NCI-H526 (cell line): Measurements from ENCODE around the gene CYSLTR1.
"Not testable (repeated sequence)": the region's sequence is repeated elsewhere in the genome, so short reads cannot be mapped to it uniquely, and the experiment has no call there.

ENCODE experiments used
- DNase-seq, 2 experiments: peaks; one replicate each; lab custom pipeline; 2025; lab: John Stamatoyannopoulos, UW

The CYSLTR1 gene, protein sequence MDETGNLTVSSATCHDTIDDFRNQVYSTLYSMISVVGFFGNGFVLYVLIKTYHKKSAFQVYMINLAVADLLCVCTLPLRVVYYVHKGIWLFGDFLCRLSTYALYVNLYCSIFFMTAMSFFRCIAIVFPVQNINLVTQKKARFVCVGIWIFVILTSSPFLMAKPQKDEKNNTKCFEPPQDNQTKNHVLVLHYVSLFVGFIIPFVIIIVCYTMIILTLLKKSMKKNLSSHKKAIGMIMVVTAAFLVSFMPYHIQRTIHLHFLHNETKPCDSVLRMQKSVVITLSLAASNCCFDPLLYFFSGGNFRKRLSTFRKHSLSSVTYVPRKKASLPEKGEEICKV

DNA sequence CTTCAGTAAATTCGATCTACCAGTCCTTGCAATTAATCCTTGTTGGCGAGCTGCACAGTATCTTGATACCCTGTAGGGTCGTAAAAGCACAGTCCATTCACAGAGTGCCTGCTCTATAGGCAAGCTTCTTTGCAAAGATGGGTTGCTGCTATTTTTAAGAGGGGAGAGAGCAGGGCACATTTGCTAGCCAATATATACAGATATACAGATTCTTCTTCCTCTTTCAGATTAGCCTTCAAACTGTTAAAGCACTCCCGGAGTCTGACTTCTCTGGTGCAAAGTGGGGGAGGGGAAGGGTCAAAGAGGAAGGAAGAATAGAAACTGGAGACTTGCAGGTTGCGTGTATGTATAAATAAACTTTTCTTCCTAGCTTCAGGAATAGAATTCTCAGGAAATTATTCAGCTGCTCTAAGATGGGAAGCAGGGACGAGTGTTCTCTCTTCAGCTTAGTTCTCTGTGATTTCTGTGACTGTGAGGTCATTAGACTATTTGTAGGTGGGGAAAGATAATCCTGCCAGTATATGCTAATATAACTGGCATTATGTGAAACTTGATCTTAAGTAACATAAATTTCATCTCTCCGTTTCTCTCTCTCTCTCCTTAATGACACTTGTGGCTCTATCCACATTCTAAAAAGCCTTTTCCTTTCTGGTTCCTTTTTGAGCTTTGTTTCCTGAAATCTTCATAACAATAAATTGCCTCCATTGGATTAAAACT is at the start of gene CYSLTR1:
CYSLTR1 (minus strand) TSS at position 242 of the 717 bp plus-strand sequence. CDS start 53,865 bp downstream, outside the sequence.
- DNase-seq, result no peak

GRCh38 chrX:78377186-78377585 is 49.8 kb upstream of the CYSLTR1 start:
- no peak for DNase-seq

- DNase-seq, result no peak
Measured at GRCh38 chrX:78375894-78376293, 48.5 kb upstream of the CYSLTR1 start.

- no peak for DNase-seq
Measured at GRCh38 chrX:78366576-78366975, 39.2 kb upstream of the CYSLTR1 start.

GRCh38 chrX:78357342-78358055 is 30.1 kb upstream of the CYSLTR1 start:
- DNase-seq, result no peak

GRCh38 chrX:78333521-78333920 is 6.1 kb upstream of the CYSLTR1 start:
- no peak for DNase-seq

GRCh38 chrX:78331708-78332107 is 4.3 kb upstream of the CYSLTR1 start:
- no peak for DNase-seq

DNA sequence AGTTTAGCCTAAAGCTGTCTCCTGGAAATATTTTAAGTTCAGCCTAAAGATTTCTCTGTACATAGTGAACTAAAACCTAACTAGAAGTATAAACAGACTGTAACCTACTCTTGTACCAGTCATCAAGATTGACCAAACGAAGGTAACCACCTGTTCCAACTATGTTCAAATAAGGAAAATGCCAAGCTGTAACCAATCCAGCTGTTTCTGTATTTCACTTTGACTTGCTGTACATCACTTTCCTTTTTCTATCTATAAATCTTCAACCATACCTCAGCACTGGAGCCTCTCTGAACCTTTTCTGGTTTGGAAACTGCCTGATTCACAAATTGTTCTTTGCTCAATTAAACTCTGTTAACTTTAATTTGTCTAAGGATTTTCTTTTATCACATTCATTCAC is 3.1 kb upstream of the CYSLTR1 start:
- DNase-seq, result no peak

DNA sequence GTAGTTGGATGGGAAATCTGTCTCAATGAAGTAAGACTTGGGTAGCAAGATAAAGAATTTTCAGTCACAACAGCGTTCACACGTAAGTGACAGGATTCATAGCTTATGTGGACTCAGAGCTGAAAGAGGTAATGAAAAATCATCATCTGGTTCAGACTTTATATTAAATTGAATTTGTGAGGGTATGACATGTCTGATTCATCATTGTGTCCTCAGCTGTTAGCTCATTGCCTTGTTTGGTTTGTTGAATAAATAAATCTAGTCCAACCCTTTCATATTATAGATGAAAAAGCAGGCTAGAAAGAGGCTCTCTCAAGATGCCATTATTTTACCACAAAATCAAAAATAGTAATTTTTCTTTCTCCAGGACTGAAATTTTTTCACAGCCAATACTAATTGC is 2.7 kb upstream of the CYSLTR1 start:
- no peak for DNase-seq

DNA sequence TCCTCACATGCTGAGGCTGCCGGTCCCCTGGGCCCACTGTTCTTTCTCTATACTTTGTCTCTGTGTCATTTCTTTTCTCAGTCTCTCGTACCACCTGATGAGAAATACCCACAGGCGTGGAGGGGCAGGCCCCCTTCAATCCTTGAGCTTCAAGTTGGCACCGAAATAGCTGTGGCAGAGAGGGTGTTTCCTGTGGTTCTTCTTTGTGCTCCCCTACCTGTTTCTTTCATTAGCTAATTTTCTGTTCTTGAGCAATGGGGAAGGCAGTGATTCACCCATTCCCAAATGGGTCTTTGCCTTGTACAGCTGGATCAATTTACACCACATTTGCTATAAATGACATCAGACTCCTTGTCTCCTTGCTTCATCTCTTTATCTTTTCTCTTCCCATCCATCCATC is 2.1 kb upstream of the CYSLTR1 start:
- no peak for DNase-seq

DNA sequence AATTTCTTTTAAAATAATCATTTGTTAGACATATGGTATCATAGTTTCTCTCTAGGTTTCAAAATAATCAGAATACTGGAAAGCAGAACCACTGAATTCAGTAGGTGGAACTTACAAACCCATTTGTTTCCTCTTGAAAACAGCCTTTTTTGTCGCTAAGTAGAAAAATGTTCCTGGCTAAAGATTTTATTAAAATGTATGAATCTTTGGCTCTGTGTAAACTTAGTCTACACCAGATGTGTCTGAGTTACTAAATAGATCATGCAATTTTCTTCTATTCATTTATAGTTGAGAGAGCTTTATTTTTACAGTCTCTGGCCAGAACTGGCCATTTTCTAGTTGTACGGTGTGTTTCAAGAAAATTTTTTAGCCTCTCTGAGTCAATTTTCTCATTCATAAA is 1.0 kb downstream of the CYSLTR1 start:
- no peak for DNase-seq

- no peak for DNase-seq
Measured at GRCh38 chrX:78322863-78323262, 4.5 kb downstream of the CYSLTR1 start.

- DNase-seq, result no peak
Measured at GRCh38 chrX:78321809-78322208, 5.6 kb downstream of the CYSLTR1 start.

- DNase-seq, result no peak
Measured at GRCh38 chrX:78316265-78316664, 11.1 kb downstream of the CYSLTR1 start.

- no peak for DNase-seq
Measured at GRCh38 chrX:78315745-78316144, 11.7 kb downstream of the CYSLTR1 start.

DNA sequence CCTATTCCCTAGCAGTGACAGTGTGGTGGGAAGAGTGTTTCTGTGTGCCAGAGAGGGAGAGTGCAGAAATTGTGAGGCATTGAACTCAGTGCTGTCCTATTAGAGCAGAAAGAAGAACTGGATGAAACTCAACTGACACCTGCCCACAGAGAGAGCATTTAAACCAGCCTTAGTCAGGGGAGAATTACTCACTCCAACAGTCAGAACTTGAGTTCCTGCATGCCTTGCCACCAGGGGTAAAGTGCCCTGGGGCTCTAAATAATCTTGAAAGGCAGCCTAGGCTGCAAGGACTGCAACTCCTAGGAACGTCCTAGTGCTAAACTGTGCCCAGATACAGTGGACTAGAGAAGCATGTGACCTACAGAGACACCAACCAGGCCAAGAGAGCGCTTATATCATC is 12.8 kb downstream of the CYSLTR1 start:
- no peak for DNase-seq

- no peak for DNase-seq
Measured at GRCh38 chrX:78313526-78313925, 13.9 kb downstream of the CYSLTR1 start.

DNA sequence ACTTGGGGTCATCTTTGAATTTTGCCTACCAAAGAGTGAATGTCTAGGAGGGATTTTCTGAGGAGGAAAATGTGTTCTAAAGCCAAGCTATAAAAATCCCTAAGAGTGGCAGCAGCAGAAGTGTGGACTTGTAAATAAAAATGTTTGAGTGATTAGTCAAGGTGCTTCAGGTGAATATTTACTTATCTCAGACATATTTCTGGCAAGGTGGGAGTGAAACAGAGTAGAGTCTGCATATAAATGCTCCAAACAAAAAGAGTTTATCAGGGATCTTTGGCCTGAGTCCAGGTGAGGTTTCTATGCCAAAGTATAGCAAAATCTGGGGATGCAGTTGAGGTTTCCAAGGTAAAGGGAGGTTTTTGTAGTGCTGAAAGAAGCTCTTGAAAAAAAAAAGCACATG is 19.7 kb downstream of the CYSLTR1 start:
- DNase-seq, result no peak

- DNase-seq, result no peak
Measured at GRCh38 chrX:78303086-78303485, 24.3 kb downstream of the CYSLTR1 start.

GRCh38 chrX:78300933-78301332 is 26.5 kb downstream of the CYSLTR1 start:
- not testable (repeated sequence) for DNase-seq

DNA sequence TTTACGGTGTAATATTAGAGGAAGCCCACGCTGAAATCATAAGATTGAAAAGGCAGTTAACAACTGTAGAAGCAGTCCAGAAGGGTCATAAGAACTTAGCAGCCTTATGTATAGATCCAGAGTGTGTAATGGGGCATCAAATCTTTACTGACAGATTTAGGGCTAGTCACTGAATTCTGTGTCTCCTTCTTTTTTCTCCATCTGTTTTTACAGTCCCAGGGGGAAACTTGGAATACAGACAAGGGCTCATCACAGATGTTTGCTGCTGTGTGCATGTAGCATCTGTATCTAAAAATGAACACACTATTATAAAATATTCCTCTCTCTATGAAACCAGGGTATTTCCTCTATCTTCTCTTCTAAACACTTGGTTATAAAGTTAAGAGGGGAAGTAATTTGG is 43.9 kb downstream of the CYSLTR1 start:
- DNase-seq, result no peak

DNA sequence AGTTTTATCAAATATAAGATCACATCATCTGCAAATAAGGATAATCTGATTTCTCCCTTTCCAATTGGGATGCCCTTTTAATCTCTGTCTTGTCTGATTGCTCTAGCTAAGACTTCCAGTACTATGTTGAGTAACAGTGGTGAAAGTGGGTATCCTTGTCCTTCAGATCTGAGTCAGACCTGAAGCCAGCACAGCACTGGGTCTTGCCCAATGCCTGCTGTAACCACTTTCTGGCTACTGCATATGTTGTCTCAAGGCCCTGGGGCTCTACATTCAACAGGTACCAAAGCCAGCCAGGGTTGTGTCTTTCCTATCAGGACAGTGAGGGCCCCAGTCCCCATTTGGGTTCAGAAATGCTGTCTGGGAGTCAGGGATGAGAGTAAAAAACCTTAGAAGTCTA is 90.3 kb downstream of the CYSLTR1 start:
- DNase-seq, result no peak

DNA sequence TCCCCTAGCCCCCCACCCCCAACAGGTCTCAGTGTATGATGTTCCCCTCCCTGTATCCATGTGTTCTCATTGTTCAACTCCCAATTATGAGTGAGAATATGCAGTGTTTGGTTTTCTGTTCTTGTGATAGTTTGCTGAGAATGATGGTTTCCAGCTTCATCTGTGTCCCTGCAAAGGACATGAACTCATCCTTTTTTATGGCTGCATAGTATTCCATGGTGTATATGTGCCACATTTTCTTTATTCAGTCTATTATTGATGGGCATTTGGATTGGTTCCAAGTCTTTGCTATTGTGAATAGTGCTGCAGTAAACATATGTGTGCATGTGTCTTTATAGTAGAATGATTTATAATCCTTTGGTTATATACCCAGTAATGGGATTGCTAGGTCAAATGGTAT is 101.4 kb downstream of the CYSLTR1 start:
- not testable (repeated sequence) for DNase-seq
